ENCODE data around the gene RSPO4. TPM values are rescaled to one million over a fixed set of nuclear protein-coding genes. Genes with fewer than 3 reads are reported as not detected.

The RSPO4 gene
- total RNA-seq, 2 experiments from 2014 or later: not detected

DNA sequence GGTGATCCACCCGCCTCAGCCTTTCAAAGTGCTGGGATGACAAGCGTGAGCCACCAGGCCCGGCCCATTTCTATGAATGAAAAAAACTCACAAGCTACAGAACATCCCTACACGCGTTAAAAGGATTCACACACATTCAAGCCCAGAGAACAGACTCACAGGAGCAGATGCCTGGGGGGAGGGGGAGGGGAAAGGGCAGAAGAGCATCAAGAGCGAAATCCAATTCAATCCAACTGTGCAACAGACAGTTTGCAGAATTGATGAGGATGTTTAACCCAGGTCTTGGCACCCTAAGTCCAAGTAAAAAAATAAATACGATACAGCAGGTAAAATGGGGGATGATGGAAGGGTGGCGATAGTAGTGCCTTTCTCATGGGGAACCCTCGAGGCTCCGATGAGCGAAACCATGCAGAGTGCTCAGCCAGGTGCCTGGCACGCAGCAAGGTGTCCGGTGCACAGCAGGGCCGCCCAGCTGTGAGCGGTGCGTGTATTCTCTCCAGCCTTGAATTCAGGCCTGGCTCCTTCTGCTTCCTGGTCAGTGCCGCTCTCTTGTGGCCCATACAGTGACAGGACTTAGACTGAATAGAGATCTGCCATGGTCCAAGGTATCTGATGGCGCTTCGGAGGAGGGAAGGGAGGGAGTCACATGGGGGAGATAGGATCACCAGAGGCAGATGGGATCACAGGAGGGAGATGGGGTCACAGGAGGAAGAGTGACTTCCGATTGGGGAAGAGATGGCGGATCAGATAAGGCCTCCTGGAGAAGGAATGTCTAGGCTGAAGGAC, 50.5 kb downstream of the RSPO4 start:
- Histone ChIP-seq H3K4me3 (ENCODE audit: low read depth, low read length, poor library complexity, severe bottlenecking) (no peak overlapping the region), H3K27ac (ENCODE audit: low read depth, low read length, poor library complexity, severe bottlenecking) (no peak overlapping the region), H3K79me2 (ENCODE audit: insufficient read depth, low read depth, low read length) (no peaks in the 10 kb centered on the region), H3K4me1 (ENCODE audit: insufficient read depth, low read length, poor library complexity, severe bottlenecking) (no peaks in the 10 kb centered on the region), H3K4me2 (ENCODE audit: low read length) (no peak overlapping the region), H3K9me2 (ENCODE audit: insufficient read depth, low read length) (no peaks in the 10 kb centered on the region), H4K20me1 (ENCODE audit: insufficient read depth, low read length) (no peaks in the 10 kb centered on the region), H3K9me3 (ENCODE audit: low read length) (no peaks in the 10 kb centered on the region), H3K36me3 (ENCODE audit: insufficient read depth, low read length) (no peaks in the 10 kb centered on the region), H2AFZ (ENCODE audit: low read length) (no peak overlapping the region)
- no peak for TF ChIP-seq EZH2phosphoT487 (IDR thresholded peaks at IDR 0.05; ENCODE audit: borderline replicate concordance, low read depth, low read length)
- TF ChIP-seq, protein P1, sequence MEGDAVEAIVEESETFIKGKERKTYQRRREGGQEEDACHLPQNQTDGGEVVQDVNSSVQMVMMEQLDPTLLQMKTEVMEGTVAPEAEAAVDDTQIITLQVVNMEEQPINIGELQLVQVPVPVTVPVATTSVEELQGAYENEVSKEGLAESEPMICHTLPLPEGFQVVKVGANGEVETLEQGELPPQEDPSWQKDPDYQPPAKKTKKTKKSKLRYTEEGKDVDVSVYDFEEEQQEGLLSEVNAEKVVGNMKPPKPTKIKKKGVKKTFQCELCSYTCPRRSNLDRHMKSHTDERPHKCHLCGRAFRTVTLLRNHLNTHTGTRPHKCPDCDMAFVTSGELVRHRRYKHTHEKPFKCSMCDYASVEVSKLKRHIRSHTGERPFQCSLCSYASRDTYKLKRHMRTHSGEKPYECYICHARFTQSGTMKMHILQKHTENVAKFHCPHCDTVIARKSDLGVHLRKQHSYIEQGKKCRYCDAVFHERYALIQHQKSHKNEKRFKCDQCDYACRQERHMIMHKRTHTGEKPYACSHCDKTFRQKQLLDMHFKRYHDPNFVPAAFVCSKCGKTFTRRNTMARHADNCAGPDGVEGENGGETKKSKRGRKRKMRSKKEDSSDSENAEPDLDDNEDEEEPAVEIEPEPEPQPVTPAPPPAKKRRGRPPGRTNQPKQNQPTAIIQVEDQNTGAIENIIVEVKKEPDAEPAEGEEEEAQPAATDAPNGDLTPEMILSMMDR (conservative IDR thresholded peaks at IDR 0.05; ENCODE audit: low read length): no peak
- BruUV-seq (replicated peaks): no TSS peak
- intact Hi-C loops (cut with micrococcal nuclease; ENCODE audit: unreplicated experiment): loop anchor here (10.0 kb wide), 1 partner anchor 263 kb away; no protein-coding TSS in a partner anchor
- CTCF ChIA-PET (ENCODE audit: unreplicated experiment): no interaction called here
- POLR2A ChIA-PET: no interaction called here
- no peak for DNase-seq (ENCODE audit: low spot score)

DNA sequence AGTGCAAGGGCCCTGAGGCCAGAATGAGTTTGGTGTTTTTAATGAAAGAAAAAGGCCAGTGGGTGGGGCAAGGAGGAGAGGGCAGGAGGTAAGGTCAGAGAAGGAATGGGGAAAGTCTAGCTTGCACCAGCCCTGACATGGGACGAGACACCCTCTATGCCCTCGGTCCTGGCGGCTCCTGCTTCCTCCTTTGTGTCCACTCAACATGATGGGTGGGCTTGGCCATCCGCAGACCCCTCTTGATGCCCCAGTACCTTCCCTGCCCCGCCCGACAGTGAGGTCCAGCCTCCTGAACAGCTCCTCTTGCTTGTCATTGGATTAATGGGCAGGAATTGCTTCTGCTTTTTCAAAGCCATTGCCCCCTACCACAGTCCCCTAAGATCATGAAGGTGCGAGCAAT, 52.4 kb downstream of the RSPO4 start:
- TF ChIP-seq EZH2phosphoT487 (IDR thresholded peaks at IDR 0.05; ENCODE audit: borderline replicate concordance, low read depth, low read length): no peak
- TF ChIP-seq, protein P1 (conservative IDR thresholded peaks at IDR 0.05; ENCODE audit: low read length): no peak
- intact Hi-C loops (cut with micrococcal nuclease; ENCODE audit: unreplicated experiment): loop anchor here (10.0 kb wide), 1 partner anchor 265 kb away; no protein-coding TSS in a partner anchor
- no TSS peak for BruUV-seq (replicated peaks)
- Histone ChIP-seq H3K79me2 (ENCODE audit: insufficient read depth, low read depth, low read length) (no peaks in the 10 kb centered on the region), H2AFZ (ENCODE audit: low read length) (no peak overlapping the region), H3K9me2 (ENCODE audit: insufficient read depth, low read length) (no peaks in the 10 kb centered on the region), H3K4me2 (ENCODE audit: low read length) (no peak overlapping the region), H3K4me1 (ENCODE audit: insufficient read depth, low read length, poor library complexity, severe bottlenecking) (no peaks in the 10 kb centered on the region), H4K20me1 (ENCODE audit: insufficient read depth, low read length) (no peaks in the 10 kb centered on the region), H3K9me3 (ENCODE audit: low read length) (no peaks in the 10 kb centered on the region), H3K36me3 (ENCODE audit: insufficient read depth, low read length) (no peaks in the 10 kb centered on the region), H3K4me3 (ENCODE audit: low read depth, low read length, poor library complexity, severe bottlenecking) (no peak overlapping the region), H3K27ac (ENCODE audit: low read depth, low read length, poor library complexity, severe bottlenecking) (no peak overlapping the region)
- POLR2A ChIA-PET: interaction anchor here (0.7 kb wide), 1 partner anchor 112 kb away, joined by 3 read pairs; no protein-coding TSS in a partner anchor
- no peak for DNase-seq (ENCODE audit: low spot score)
- CTCF ChIA-PET (ENCODE audit: unreplicated experiment): no interaction called here

DNA sequence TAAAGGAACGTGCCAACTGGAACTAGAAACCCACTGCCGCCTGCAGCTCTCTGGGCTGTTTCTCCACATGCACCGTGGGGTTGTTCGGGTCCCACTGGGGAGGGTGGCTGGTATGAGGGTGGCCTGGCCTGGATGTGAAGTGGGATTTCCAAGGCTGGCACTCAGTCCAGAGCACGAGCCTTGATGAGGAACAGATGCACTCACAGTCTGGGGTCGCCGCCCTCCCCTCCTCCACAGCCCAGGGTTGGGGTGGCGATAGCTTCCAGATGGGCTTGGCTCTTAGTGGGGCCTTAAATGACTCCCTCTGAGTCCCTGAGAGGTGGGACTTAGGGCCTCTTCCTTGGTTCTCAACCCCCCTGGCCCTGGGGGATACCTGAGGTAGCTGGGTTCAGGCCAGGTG, 55.3 kb downstream of the RSPO4 start:
- no peaks in the 10 kb centered on the region for H3K9me2 ChIP-seq (ENCODE audit: insufficient read depth, low read length)
- H3K79me2 ChIP-seq (ENCODE audit: insufficient read depth, low read depth, low read length): no peaks in the 10 kb centered on the region
- no peak overlapping the region for H3K27ac ChIP-seq (ENCODE audit: low read depth, low read length, poor library complexity, severe bottlenecking)
- no peaks in the 10 kb centered on the region for H3K36me3 ChIP-seq (ENCODE audit: insufficient read depth, low read length)
- no peak for DNase-seq (ENCODE audit: low spot score)
- H3K4me1 ChIP-seq (ENCODE audit: insufficient read depth, low read length, poor library complexity, severe bottlenecking): no peaks in the 10 kb centered on the region
- intact Hi-C loops (cut with micrococcal nuclease; ENCODE audit: unreplicated experiment): no loop called here
- POLR2A ChIA-PET: interaction anchor here (0.6 kb wide), 1 partner anchor 156 kb away, joined by 3 read pairs; no protein-coding TSS in a partner anchor
- no peaks in the 10 kb centered on the region for H3K9me3 ChIP-seq (ENCODE audit: low read length)
- no peak overlapping the region for H3K4me3 ChIP-seq (ENCODE audit: low read depth, low read length, poor library complexity, severe bottlenecking)
- no TSS peak for BruUV-seq (replicated peaks)
- CTCF ChIA-PET (ENCODE audit: unreplicated experiment): no interaction called here
- no peaks in the 10 kb centered on the region for H4K20me1 ChIP-seq (ENCODE audit: insufficient read depth, low read length)
- TF ChIP-seq EZH2phosphoT487 (IDR thresholded peaks at IDR 0.05; ENCODE audit: borderline replicate concordance, low read depth, low read length): no peak
- TF ChIP-seq, protein P1 (conservative IDR thresholded peaks at IDR 0.05; ENCODE audit: low read length): no peak
- no peak overlapping the region for H3K4me2 ChIP-seq (ENCODE audit: low read length)
- no peak overlapping the region for H2AFZ ChIP-seq (ENCODE audit: low read length)

Measured in OCI-LY7 (cell line).